Chondrocyte (in vitro differentiated cells): Measurements from ENCODE around the gene BDNF. TPM values are rescaled to one million over a fixed set of nuclear protein-coding genes. Genes with fewer than 3 reads are reported as not detected.

Experiments
- DNase-seq: peaks from one replicate; pipeline ENCODE4 v3.0.0; 2021; ENCODE audit warnings: mixed read lengths, low spot score
- H3K27ac Mint-ChIP-seq: one replicate; pipeline ENCODE4 v1.8.0; 2021; ENCODE audit warnings: mild to moderate bottlenecking, moderate library complexity, mixed read lengths; ENCODE audit not compliant: unreplicated experiment
- H3K27me3 Mint-ChIP-seq: 2 replicates; pipeline ENCODE4 v1.8.0; 2021; ENCODE audit warnings: low read depth, mixed read lengths
- H3K36me3 Mint-ChIP-seq: 2 replicates; pipeline ENCODE4 v1.8.0; 2021; ENCODE audit warnings: low read depth, mixed read lengths
- H3K4me1 Mint-ChIP-seq: 2 replicates; pipeline ENCODE4 v1.8.0; 2021; ENCODE audit warnings: low read depth, mild to moderate bottlenecking, mixed read lengths
- H3K4me3 Mint-ChIP-seq: one replicate; pipeline ENCODE4 v1.8.0; 2021; ENCODE audit warnings: mild to moderate bottlenecking, moderate library complexity, mixed read lengths; ENCODE audit not compliant: unreplicated experiment
- H3K9me3 Mint-ChIP-seq: 2 replicates; pipeline ENCODE4 v1.8.0; 2021; ENCODE audit warnings: low read depth, mixed read lengths
- CTCF ChIP-seq: fragments of 200-600 bp; sonication (generic); IDR thresholded peaks from 2 replicates; pipeline ENCODE4 v1.5.0; 2021; ENCODE audit warnings: antibody characterized with exemption, mild to moderate bottlenecking, moderate library complexity
- total RNA-seq: library from RNA; stranded (reverse); gene quantifications from 3 replicates; pipeline ENCODE4 v1.2.1, GENCODE V29; 2021

BDNF gene
- total RNA-seq, 1 donor from 2014 or later, result 4.1 TPM

- peaks cover 2% of the 10 kb centered on the region for H3K36me3 Mint-ChIP-seq
- H3K9me3 Mint-ChIP-seq, result no peaks in the 10 kb centered on the region
- no peak for TF ChIP-seq CTCF
- peaks cover 26% of the 10 kb centered on the region for H3K27me3 Mint-ChIP-seq
- no peak overlapping the region for H3K4me3 Mint-ChIP-seq
- no peak overlapping the region for H3K27ac Mint-ChIP-seq
- H3K4me1 Mint-ChIP-seq, result no peaks in the 10 kb centered on the region
- no peak for DNase-seq
Measured at GRCh38 chr11:27627979-27628378, 72.3 kb downstream of the BDNF start.

- no peak for DNase-seq
- peaks cover 2% of the 10 kb centered on the region for H3K36me3 Mint-ChIP-seq
- no peaks in the 10 kb centered on the region for H3K4me1 Mint-ChIP-seq
- H3K27me3 Mint-ChIP-seq, result peaks cover 19% of the 10 kb centered on the region
- no peak overlapping the region for H3K4me3 Mint-ChIP-seq
- H3K9me3 Mint-ChIP-seq, result no peaks in the 10 kb centered on the region
- no peak for TF ChIP-seq CTCF
- no peak overlapping the region for H3K27ac Mint-ChIP-seq
Measured at GRCh38 chr11:27626938-27627586, 73.2 kb downstream of the BDNF start.

- no peak for TF ChIP-seq CTCF
- H3K27me3 Mint-ChIP-seq, result peaks cover 20% of the 10 kb centered on the region
- H3K27ac Mint-ChIP-seq, result no peak overlapping the region
- no peak overlapping the region for H3K4me3 Mint-ChIP-seq
- no peak for DNase-seq
- H3K9me3 Mint-ChIP-seq, result no peaks in the 10 kb centered on the region
- H3K36me3 Mint-ChIP-seq, result peaks cover 2% of the 10 kb centered on the region
- no peaks in the 10 kb centered on the region for H3K4me1 Mint-ChIP-seq
Measured at GRCh38 chr11:27626269-27626937, 73.9 kb downstream of the BDNF start.

GRCh38 chr11:27625347-27625912, 74.8 kb downstream of the BDNF start:
- Mint-ChIP-seq H3K4me3 (no peak overlapping the region), H3K4me1 (no peaks in the 10 kb centered on the region), H3K27ac (no peak overlapping the region), H3K27me3 (peaks cover 21% of the 10 kb centered on the region), H3K36me3 (peaks cover 2% of the 10 kb centered on the region), H3K9me3 (no peaks in the 10 kb centered on the region)
- DNase-seq, result no peak
- no peak for TF ChIP-seq CTCF

- DNase-seq, result no peak
- Mint-ChIP-seq H3K27ac (no peak overlapping the region), H3K4me1 (no peaks in the 10 kb centered on the region), H3K4me3 (no peak overlapping the region), H3K9me3 (no peaks in the 10 kb centered on the region), H3K36me3 (peaks cover 2% of the 10 kb centered on the region), H3K27me3 (peaks cover 23% of the 10 kb centered on the region)
- no peak for TF ChIP-seq CTCF
Measured at GRCh38 chr11:27623945-27624523, 76.2 kb downstream of the BDNF start.
